GM06990 (cell line): ENCODE measurements around the gene LYPD5.
"Not testable (repeated sequence)": the region's sequence is repeated elsewhere in the genome, so short reads cannot be mapped to it uniquely, and the experiment has no call there.

Experiments used
- DNase-seq: peaks from one replicate; pipeline ENCODE4 v3.0.0-alpha.2; 2011; ENCODE audit not compliant: insufficient read length; ENCODE audit errors: extremely low read depth
- H3K27me3 ChIP-seq: replicated peaks from 2 replicates; pipeline ENCODE4 v1.6.0; 2011; ENCODE audit warnings: low read length; ENCODE audit not compliant: control insufficient read depth, insufficient read depth
- H3K36me3 ChIP-seq: 2 replicates; pipeline ENCODE4 v1.5.1; 2011; ENCODE audit warnings: low read length; ENCODE audit not compliant: control insufficient read depth, insufficient read depth
- H3K4me3 ChIP-seq: replicated peaks from 2 replicates; pipeline ENCODE4 v1.5.1; 2011; ENCODE audit warnings: low read depth, mild to moderate bottlenecking, control low read depth, low read length
- TF ChIP-seq, protein P1 (sequence below): IDR thresholded peaks from 2 replicates; pipeline ENCODE4 v1.5.1; 2011; ENCODE audit warnings: low read length, control low read depth, mild to moderate bottlenecking, inconsistent platforms; ENCODE audit not compliant: insufficient read depth, poor library complexity, severe bottlenecking

LYPD5 gene

DNA sequence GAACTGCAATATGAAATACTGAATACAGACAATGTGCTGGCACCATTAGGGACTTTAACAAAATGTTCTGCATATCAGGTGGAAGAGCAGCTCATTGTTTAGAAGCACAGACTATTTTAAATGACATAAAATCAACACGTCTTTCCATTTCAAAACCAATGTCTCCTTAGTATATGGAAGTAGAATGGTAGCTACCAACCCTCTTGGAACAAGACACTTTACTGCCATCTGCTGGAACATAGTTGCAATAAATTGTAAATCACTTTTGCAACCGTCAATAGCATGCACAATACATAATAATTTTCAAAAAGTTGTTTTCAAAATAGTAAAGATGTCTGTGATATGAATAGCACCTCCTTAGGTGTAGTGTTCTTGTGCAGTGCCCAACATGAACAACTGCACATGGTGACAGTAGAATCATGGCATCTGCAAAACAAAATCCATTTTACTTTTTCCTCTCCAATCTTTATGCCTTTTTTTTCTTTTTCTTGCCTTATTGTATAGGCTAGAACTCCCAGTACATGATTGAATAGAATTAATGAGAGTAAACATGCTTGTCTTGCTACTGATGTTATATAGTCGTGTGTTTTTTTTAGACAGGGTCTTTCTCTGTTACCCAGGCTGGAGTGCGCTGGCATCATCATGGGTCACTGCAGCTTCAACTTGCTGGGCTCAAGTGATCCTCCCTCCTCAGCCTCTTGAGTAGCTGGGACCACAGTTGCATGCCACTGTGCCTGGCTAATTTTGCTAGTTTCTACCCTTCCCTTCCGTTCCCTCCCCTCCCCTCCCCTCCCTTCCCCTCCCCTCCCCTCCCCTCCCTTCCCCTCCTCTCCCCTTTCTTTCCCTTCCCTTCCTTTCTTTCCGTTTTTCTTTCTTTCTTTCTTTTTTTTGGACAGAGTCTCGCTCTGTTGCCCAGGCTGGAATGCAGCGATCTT lies 7.8 kb upstream of the LYPD5 start:
- H3K36me3 ChIP-seq = no peaks in the 10 kb centered on the region
- peak; percentile 34 for DNase-seq
- H3K27me3 ChIP-seq = no peaks in the 10 kb centered on the region; the same call in 1 of the 2 replicates
- no peak overlapping the region for H3K4me3 ChIP-seq
- TF ChIP-seq, protein P1, sequence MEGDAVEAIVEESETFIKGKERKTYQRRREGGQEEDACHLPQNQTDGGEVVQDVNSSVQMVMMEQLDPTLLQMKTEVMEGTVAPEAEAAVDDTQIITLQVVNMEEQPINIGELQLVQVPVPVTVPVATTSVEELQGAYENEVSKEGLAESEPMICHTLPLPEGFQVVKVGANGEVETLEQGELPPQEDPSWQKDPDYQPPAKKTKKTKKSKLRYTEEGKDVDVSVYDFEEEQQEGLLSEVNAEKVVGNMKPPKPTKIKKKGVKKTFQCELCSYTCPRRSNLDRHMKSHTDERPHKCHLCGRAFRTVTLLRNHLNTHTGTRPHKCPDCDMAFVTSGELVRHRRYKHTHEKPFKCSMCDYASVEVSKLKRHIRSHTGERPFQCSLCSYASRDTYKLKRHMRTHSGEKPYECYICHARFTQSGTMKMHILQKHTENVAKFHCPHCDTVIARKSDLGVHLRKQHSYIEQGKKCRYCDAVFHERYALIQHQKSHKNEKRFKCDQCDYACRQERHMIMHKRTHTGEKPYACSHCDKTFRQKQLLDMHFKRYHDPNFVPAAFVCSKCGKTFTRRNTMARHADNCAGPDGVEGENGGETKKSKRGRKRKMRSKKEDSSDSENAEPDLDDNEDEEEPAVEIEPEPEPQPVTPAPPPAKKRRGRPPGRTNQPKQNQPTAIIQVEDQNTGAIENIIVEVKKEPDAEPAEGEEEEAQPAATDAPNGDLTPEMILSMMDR = peak; percentile 47

DNA sequence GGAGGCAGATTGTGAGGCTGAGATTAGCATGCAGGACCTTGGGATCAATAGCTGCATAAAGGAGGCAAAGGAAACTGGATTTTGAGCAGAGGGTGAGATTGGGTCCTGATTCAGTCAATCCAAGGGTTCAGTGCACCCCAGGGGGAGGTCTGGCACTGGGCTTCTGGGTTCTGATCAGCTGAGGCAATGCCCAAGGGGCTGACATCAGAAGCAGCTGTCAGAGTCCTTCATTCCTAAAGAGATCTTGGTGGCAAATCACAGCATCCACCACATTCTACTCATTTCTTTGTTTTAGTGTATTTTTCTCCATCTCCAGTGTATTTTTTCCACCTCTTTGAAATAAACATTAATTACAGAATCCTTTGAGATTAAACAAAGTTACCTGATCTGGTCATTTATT lies 5.4 kb upstream of the LYPD5 start:
- no peaks in the 10 kb centered on the region; the same call in 1 of the 2 replicates for H3K27me3 ChIP-seq
- no peaks in the 10 kb centered on the region for H3K36me3 ChIP-seq
- H3K4me3 ChIP-seq = no peak overlapping the region
- no peak for DNase-seq
- TF ChIP-seq, protein P1 = no peak

- TF ChIP-seq, protein P1 = no peak
- DNase-seq = no peak
- no peaks in the 10 kb centered on the region for H3K36me3 ChIP-seq
- no peak overlapping the region for H3K4me3 ChIP-seq
- no peaks in the 10 kb centered on the region; the same call in 1 of the 2 replicates for H3K27me3 ChIP-seq
Observed at GRCh38 chr19:43806848-43807247, 4.6 kb upstream of the LYPD5 start.

DNA sequence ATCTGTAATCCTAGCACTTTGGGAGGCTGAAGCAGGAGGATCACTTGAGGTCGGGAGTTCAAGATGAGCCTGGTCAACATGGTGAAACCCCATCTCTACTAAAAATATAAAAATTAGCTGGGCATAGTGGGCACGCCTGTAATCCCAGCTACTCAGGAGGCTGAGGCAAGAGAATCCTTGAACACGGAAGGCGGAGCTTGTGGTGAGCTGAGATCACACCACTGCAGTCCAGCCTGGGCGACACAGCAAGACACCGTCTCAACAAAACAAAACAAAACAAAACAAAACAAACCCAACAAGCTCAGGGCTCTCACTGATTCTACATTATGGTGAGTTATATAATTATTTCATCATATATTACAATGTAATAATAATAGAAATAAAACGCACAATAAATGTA lies 4.2 kb upstream of the LYPD5 start:
- not testable (repeated sequence) for H3K4me3 ChIP-seq, H3K36me3 ChIP-seq, DNase-seq, H3K27me3 ChIP-seq

DNA sequence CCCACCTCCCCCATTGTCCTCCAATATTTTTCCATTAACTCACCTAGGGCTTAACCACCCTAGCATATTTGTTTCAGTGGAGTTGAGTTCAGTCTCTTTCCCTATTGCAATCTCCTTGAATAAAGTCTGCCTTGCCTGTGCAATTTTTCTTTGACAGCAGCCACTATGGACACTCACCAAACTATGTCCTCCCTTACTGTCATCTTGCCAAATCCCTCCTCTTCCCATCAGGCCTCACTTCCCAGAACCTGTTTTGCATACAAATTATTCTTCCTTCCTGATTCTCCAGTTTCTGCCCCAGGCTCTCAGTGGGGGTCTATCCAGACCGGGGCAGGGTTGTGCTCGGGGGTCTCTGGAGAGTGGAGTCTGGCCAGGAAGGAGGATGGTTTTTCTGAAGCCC lies 2.2 kb upstream of the LYPD5 start:
- no peaks in the 10 kb centered on the region for H3K36me3 ChIP-seq
- H3K27me3 ChIP-seq = no peaks in the 10 kb centered on the region; the same call in 1 of the 2 replicates
- TF ChIP-seq, protein P1 = no peak
- DNase-seq = no peak
- H3K4me3 ChIP-seq = no peak overlapping the region

- H3K4me3 ChIP-seq = no peak overlapping the region
- no peak for DNase-seq
- TF ChIP-seq, protein P1 = no peak
- peaks cover 2% of the 10 kb centered on the region for H3K27me3 ChIP-seq
- no peaks in the 10 kb centered on the region for H3K36me3 ChIP-seq
Observed at GRCh38 chr19:43799502-43800142, 2.6 kb downstream of the LYPD5 start.
